Activated CD4-positive, CD25-positive, alpha-beta regulatory T cell treated with anti-CD3 and anti-CD28 coated beads, Interleukin-2, amount 50 U/mL, for 72 hours (primary cell): ENCODE measurements around the gene CCBE1.

Experiments used
- DNase-seq: peaks from one replicate; pipeline ENCODE4 v3.0.0; 2021

CCBE1 gene

DNA sequence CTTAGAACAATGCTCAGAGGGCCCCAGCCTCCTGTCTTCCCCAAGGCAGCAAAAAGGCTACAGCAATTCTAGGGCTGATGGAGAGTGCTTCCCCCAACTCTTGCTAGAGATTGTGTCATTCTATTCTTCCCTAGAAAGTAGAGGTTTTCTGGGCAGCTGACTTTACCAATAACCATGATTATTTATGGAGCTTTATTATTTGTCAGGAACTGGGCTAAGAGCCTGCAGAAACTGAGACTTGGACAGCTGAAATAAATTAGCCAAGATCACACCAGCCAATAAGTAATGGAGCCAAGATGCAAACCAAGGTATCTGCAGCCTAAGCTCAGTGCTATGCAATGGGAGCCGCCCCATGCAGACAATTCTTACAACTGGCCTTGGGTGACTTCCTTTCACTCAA is 84.8 kb downstream of the CCBE1 start:
- DNase-seq: no peak

DNA sequence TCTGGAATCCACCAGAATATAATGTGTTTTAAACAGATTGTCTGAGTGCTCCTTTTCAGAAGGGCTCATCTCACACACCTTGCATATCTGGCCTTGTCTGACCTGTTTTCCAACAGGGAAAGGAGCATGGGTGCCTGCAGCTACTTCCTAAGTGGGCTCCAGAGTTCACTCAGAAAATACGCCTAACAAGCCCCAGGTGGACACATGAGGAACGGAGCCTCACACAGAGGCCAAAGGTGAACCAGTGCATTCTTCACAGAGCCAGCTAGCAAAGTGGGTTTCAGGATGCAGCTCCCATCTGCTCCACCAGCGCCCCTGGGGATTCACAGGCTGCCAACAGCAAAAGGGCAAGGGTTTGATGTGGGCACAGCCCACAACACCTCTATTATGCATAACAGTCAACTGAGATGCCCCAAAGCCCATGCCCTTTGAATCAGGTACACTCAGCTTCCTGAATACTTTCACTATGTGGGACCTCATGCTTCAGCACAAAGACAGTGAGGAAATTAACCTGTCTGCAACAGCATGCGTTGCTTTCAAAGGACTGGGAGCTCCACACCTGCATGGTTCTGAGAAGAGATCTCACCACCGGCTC is 86.6 kb downstream of the CCBE1 start:
- no peak for DNase-seq

DNA sequence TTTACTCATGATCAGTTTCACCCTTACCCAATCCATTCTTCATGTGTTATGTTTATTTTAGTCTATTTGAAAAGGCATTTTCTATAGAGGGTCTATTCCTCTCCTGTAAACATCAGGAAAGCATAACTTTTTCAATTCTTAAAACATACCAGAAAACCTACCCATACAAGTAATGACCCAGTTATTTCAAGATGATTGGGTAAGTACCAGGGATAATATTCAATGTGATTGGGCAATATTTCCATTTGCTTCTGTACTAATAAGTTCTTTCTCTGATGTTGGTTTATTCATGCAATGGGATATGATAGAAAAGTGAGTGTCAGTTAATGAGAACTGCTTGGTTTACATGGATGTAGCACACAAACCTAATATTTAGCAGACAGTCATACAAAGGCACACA is 87.6 kb downstream of the CCBE1 start:
- DNase-seq: no peak

- no peak for DNase-seq
Observed at GRCh38 chr18:59607471-59607870, 89.8 kb downstream of the CCBE1 start.

GRCh38 chr18:59607078-59607379 is 90.2 kb downstream of the CCBE1 start:
- DNase-seq: no peak

DNA sequence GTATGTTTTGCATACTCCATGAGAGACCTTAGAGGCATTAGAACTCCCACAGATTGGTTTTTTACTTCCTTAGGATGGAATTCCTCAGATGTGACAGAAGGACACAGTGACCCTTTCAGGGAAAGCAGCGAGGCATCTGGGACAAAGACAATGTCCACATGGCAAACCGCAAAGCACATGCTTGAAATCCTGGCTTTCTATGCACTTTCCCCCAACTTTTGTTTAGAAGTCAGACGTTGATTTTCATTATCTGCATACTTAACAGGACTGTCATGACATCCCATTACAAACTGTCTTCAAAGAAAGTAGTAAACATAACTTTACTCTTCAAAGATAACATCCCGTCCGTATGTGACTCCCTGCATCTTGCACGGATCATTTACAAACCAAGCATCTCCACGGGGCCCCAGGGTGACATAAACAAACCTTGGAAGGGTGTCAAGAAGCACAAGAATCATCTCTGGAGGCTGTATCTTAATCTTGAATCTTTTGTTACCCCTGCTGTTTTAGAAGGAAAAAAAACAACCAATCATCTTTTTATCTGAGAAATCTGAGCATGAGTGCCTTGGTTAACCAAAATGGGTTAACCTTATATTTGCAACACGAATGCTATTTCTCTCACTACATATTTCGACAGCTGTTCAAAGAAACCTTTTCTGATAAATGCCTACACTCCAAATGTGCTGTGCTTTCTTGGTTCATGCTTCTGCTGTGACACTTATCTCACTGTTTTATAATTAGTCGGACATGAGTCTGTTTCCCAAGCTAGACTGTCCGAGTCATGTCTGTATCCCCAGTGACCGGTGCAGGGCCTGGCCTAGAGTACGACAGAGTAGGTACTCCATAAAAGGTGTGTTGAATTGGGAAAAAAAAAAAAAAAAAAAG is 90.8 kb downstream of the CCBE1 start:
- DNase-seq: no peak

GRCh38 chr18:59605633-59606192 is 91.5 kb downstream of the CCBE1 start:
- DNase-seq: no peak

DNA sequence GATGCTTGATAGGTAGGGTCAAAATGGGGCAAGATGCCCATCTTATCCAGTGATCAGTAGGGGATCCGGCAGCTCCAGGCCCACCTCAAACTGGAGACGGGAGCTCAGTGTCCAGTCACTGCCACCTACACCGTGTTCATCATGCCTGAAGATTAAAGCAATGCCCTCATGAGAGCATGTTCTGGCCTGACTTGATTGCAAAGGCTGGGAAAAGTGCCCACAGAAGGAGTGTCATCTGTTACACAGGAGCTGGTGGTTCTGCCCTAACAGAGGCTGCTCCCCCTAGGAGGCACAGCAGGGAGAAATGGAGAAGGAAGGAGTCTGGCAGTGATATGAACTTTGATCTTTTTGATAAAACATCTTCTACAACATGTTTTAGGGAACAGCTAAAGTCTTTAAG is 92.3 kb downstream of the CCBE1 start:
- no peak for DNase-seq

DNA sequence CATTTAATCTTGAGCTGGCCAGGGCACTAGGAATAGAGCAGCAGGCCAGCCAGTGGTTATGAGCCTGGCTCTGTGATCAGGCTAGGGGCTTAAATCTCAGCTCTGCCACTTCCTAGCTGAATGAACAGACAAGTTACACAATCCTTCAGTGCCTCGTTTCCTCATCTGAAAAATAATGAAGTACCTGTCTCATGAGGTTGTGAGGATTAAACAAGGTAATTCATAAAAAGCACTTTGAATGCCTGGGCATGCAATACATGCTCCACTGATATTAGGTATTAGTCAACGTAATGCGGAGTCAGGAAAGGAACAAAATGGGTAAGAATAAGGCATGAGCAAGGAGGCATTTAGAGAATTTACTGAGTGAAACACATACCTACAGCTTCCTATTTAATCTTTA is 100.2 kb downstream of the CCBE1 start:
- DNase-seq: no peak

DNA sequence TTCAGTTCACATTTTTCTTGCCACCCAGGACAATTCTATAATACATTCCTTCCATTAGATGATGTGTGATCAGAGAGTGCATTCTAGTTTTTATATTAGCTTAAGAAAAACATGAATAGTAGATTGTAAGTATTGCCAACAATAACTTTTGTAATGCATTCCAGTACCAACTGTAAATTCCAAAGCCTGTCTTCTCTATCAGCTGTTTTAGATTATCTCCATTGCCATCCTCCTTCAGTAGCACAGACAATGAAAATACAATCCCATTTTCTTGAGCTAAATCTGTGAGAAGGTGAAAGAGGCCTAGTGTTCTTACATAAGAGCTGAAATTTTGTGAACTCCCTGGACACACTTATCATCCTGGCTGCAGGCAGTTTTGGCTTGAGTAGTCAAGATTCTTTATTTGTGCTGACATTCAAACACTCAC is 103.9 kb downstream of the CCBE1 start:
- DNase-seq: no peak

GRCh38 chr18:59592624-59593023 is 104.6 kb downstream of the CCBE1 start:
- no peak for DNase-seq

DNA sequence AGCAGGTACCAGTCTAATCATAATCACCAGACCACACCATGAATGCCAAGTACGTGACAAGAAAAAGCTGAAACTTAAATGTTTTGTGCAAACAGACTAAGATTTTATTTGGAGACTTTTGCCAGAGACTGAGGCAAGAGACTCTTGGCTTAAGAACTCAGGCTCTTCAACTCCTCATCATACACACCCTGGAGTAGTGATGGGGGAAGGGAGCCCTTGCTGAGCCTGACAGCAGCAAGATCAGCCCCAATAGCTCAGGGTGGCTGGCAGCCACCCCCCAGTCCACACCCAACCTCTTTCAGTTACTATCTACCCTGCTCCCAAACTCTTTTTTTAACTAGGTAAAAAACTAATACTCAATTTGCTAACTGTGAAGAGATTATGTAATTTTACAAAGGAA is 114.8 kb downstream of the CCBE1 start:
- no peak for DNase-seq

- DNase-seq: no peak
Observed at GRCh38 chr18:59579509-59579908, 117.7 kb downstream of the CCBE1 start.

DNA sequence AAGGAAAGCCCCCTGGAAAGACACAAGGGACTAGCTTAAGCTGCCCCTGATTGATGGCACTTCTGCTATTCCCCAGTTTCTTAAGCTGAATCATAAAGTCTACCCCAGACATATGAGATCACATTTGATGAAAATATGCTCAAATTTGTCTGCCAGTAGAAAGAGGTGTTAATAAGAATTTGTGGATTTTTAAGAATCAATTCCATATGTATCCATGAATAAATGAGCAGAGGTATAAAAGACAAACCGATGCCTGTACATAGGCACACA is 119.9 kb downstream of the CCBE1 start:
- DNase-seq: no peak

- DNase-seq: no peak
Observed at GRCh38 chr18:59576541-59577385, 120.5 kb downstream of the CCBE1 start.

GRCh38 chr18:59575995-59576394 is 121.2 kb downstream of the CCBE1 start:
- no peak for DNase-seq

DNA sequence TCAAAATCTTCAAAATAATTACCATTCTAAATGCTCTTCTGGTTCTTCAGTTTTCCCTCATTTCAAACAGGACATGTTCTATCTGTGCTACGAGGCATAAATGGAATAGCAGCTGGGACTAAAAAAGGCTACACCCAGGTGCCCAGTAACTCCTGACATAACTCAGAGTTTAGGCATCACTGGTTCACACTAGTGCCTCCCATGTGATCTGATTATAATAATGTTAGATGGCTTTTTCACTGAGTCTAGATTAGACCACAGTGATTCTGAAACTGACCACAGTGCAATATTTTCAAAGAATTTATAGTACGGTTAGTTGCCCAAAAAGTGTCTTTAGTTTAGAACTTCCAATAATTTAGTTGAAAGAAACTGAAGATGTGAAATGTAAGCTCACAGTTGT is 123.3 kb downstream of the CCBE1 start:
- DNase-seq: no peak

GRCh38 chr18:59571902-59572301 is 125.3 kb downstream of the CCBE1 start:
- no peak for DNase-seq

GRCh38 chr18:59570796-59571195 is 126.4 kb downstream of the CCBE1 start:
- no peak for DNase-seq

DNA sequence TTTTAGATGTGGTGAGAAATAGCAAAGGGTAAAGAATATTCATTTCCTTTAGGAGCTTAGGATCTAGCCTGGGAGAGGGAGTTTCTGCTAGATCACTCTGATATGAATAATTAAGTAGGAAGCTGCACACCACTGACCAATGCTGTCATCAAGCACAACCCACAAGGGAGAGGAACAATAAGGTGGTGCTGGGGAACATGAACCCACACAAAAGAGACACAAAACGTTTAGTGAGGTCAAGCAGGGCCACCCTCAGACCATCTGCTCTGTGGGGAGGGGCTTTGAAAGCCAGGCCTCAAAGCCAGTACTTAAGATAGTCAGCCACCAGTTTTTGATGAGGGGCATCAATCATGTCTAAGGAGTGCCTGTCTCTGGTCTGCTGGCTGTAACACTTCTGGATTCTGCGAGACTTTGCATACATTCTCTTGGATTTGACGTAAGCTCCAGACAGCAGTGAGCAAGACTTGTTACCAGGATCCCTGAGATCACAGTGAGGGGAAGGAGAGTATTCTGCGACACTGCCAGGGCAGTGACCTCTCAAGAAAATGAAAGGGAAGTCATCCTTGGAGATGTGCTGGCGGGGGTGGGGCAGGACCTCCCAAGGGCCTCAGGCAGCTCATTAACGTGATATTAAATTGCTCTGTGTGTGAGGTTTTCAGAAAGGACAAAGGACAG is 127.0 kb downstream of the CCBE1 start:
- no peak for DNase-seq

DNA sequence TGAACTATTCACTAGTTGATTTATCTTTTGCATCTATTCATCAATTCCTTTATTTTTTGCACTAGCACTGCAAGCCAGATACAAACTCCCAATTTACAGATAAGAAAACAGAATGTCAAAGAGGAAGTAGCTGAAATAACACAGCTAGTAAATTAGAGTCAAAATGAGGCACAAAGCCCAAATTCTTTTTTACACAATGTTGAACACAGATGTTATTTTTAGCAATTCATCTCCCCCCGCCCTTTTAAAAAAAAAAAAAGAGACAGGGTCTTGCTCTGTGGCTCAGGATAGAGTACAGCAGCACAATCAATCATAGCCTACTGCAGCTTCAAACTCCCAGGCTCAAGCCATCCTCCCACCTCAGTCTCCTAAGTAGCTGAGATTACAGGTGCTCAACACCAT is 127.8 kb downstream of the CCBE1 start:
- DNase-seq: no peak

DNA sequence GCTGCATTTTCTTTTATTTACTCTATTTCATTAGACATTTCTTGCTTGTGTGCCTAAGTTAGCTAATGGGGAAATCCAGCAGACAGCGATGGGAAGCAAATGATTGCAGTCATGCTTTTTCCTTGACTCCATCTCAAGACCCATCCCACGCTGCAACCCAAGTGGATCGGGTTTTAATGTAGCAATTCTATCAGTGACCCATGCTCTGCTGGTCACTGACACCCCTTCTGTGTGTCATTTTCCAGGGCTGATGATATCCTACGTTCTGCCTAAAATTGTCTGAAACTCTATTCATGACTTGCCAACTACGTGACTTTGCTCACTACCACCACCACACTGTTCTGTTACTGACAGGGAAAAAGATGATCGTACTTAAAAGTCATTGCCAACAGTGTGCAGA is 129.8 kb downstream of the CCBE1 start:
- no peak for DNase-seq

DNA sequence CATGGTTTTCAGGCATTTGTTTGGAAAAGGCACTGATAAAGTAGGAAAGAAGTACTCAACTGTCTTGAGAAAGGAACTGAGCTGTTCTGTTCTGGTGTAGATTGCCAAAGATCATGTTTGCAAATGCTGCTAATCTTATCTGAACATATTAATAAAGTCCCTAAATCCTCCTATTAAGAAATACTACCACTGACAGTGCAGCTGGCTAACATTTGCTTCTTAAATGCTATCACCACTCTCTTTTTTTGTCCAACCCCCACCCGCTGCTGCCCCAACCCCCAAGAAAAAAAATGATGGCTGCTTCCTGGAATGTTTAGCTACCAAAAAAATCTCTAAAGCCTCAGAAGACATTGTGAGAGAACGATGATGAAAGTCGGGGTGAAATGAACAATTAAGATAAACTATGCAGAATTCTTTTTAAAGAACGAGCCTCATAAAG is 130.7 kb downstream of the CCBE1 start:
- no peak for DNase-seq
